ACC112 (cell line): ENCODE results near the gene CLDN20.

Source experiments
- H2AFZ ChIP-seq: fragments of 200-600 bp; sonication (generic); one replicate; pipeline ENCODE4 v1.6.0; 2017; ENCODE audit warnings: antibody characterized with exemption, low read length; ENCODE audit not compliant: unreplicated experiment
- H3K27ac ChIP-seq: fragments of 200-600 bp; sonication (generic); 2 replicates; pipeline ENCODE4 v1.5.1; 2014; ENCODE audit warnings: low read depth, mild to moderate bottlenecking, antibody characterized with exemption, low read length, moderate library complexity
- H3K27me3 ChIP-seq: fragments of 200-600 bp; sonication (generic); 2 replicates; pipeline ENCODE4 v1.6.1; 2014; ENCODE audit warnings: mild to moderate bottlenecking, antibody characterized with exemption, low read length, moderate library complexity, mixed read lengths; ENCODE audit not compliant: insufficient read depth
- H3K36me3 ChIP-seq: fragments of 200-600 bp; sonication (generic); 2 replicates; pipeline ENCODE4 v1.6.1; 2016; ENCODE audit warnings: mild to moderate bottlenecking, antibody characterized with exemption, low read length, moderate library complexity, mixed read lengths; ENCODE audit not compliant: insufficient read depth
- H3K4me1 ChIP-seq: fragments of 200-600 bp; sonication (generic); one replicate; pipeline ENCODE4 v1.6.1; 2016; ENCODE audit warnings: low read length, mixed read lengths; ENCODE audit not compliant: insufficient read depth, unreplicated experiment, control insufficient read depth
- H3K4me3 ChIP-seq: fragments of 200-600 bp; sonication (generic); 2 replicates; pipeline ENCODE4 v1.5.1; 2014; ENCODE audit warnings: mild to moderate bottlenecking, low read depth, low read length
- H3K79me2 ChIP-seq: fragments of 200-600 bp; sonication (generic); one replicate; pipeline ENCODE4 v1.6.0; 2016; ENCODE audit warnings: low read length; ENCODE audit not compliant: control insufficient read depth, unreplicated experiment, insufficient read depth

CLDN20 gene

DNA sequence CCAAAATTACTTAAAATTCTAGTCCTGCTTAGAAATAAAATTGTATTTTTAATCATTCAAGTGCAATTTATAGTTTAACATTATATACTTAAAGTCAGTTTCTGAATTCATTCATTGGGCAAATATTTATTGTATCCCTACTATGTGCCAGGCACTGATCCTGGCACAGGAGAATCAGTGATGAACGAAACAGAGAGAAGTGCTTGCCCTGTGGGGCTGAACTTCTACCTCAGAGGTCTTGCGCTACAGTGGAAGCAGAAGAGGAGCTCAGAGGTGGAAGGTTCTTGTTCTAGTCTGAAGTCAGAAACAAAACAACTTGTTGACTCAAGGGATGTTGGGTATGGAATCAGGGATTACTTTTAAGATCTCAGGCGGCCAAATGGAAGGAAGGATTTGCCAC lies 6.0 kb downstream of the CLDN20 start:
- Histone ChIP-seq H3K27ac (no peak overlapping the region), H3K4me3 (no peak overlapping the region), H3K4me1 (peaks cover 40% of the 10 kb centered on the region), H2AFZ (no peak overlapping the region), H3K27me3 (no peaks in the 10 kb centered on the region), H3K79me2 (peaks cover 5% of the 10 kb centered on the region), H3K36me3 (no peaks in the 10 kb centered on the region)

DNA sequence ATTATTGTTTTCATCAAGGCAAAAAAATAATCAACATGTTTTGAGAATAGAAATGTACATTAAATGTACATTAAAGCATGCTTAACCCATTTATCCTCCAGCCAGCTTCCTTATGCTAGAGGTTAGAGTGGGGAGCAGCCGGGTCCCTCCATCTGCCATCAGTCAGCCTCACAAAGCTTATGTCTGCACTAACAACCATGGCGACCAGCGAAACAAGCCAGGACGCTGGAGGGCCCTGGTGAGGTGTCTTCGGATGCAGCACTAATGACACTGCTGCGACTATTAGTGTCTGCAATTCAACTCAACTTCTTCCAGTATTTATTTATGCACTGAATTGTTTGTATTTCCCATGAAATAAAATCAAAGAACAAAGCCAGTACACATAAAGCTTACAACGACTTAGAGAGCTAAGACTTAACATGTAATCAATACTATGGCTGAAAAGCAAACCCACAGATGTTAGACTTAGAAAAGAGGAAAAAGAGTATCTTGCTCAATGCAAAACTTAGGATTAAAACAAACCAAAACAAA lies 6.8 kb downstream of the CLDN20 start:
- H3K4me3 ChIP-seq = no peak overlapping the region
- H3K27ac ChIP-seq = no peak overlapping the region
- H3K79me2 ChIP-seq = peaks cover 5% of the 10 kb centered on the region
- peaks cover 40% of the 10 kb centered on the region for H3K4me1 ChIP-seq
- no peak overlapping the region for H2AFZ ChIP-seq
- H3K36me3 ChIP-seq = no peaks in the 10 kb centered on the region
- H3K27me3 ChIP-seq = no peaks in the 10 kb centered on the region

DNA sequence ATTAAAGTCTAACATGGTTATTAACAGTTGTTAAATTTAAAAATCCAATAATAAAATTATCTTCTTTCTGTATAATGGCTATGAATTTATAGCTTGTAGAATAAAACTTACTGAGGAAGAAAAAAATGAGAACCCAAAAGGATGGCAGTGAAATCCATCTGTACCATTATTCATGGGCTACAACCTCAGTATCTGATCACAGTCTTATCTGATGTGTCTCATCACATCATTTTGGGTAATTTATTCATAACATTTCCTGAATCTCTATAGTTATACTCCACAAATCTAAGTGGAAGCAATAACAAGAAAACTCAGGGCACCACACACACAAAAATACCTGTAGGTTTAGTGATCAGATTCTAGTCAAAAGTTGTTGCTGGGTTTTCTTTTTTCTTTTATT lies 7.3 kb downstream of the CLDN20 start:
- peaks cover 5% of the 10 kb centered on the region for H3K79me2 ChIP-seq
- peaks cover 45% of the 10 kb centered on the region for H3K4me1 ChIP-seq
- H3K27ac ChIP-seq = 0 out of 2 replicates have a peak overlapping the region, but pooled peaks have one; percentile 96

DNA sequence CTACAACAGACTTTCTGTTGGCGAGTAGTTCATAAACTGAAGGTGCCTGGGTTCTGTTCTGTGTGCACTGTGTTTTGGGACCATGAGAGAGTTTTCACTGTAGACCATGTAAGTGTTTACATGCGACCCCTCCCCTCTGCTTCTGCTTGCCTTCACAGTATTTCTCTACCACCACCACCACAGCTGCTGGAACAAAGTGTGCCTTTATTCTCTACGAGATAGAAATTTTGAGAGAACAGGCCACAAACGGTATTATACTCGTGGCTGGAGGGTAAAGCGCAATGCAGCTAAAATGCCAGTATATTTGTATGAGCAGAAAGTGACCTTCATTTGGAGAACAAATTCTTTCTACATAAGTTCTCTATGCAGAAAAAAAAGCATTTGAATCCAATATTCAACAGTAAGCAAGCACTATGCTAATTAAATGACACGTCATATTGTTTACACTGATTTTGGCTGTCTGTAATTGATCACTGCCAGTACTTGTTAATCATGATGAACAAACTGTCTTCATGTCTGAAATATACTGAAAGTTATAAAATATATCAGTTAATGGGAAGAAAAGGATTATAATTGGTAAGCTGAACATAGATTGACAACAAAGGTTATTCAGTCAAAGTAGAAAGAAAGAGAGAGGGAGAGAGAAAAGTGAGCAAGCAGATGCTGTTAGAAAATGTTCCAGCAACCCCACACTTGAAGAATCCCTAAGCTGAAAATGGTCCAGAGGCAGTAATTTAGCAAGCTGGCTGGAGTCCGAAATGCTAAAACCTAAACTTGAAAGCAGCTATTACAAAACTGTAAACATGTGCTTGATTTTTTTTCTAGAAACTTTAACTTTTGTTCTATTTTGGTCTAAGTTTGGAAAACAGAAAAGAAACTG lies 8.8 kb downstream of the CLDN20 start:
- H3K36me3 ChIP-seq = no peaks in the 10 kb centered on the region
- H2AFZ ChIP-seq = peak overlapping the region; percentile 6
- H3K4me3 ChIP-seq = peak overlapping the region; percentile 42
- H3K4me1 ChIP-seq = peaks cover 59% of the 10 kb centered on the region
- H3K79me2 ChIP-seq = peaks cover 5% of the 10 kb centered on the region
- H3K27me3 ChIP-seq = no peaks in the 10 kb centered on the region
- peak overlapping the region; percentile 96 for H3K27ac ChIP-seq

More for the DNA sequence above, 7.3 kb downstream of the CLDN20 start:
- H3K4me3 ChIP-seq = no peak overlapping the region
- H3K27me3 ChIP-seq = no peaks in the 10 kb centered on the region
- no peak overlapping the region for H2AFZ ChIP-seq
- no peaks in the 10 kb centered on the region for H3K36me3 ChIP-seq

DNA sequence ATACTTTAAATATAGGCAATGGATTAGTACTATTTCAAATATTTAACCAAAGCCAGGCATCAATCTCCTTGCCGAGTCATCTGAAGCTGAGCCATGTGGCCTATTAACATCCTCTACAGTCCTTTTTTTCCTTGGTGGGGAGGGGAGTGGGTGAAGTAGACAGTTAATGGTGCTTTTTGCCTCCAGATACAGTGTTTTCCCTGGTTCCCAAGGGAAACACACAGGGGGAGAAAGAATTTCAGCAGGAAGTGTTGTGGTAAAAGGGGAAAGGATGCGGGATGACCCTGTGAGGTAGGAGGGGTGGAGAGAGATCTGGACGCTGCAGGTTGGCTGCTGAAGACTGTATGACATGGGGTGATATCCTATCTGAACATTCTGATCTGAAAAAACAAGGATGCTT lies 9.6 kb downstream of the CLDN20 start:
- peaks cover 63% of the 10 kb centered on the region for H3K4me1 ChIP-seq
- no peaks in the 10 kb centered on the region for H3K27me3 ChIP-seq
- H3K27ac ChIP-seq = peak overlapping the region; percentile 96
- H3K36me3 ChIP-seq = no peaks in the 10 kb centered on the region
- H3K79me2 ChIP-seq = peaks cover 5% of the 10 kb centered on the region
- peak overlapping the region; percentile 2 for H2AFZ ChIP-seq
- peak overlapping the region; percentile 42; the same call in 1 of the 2 replicates for H3K4me3 ChIP-seq

DNA sequence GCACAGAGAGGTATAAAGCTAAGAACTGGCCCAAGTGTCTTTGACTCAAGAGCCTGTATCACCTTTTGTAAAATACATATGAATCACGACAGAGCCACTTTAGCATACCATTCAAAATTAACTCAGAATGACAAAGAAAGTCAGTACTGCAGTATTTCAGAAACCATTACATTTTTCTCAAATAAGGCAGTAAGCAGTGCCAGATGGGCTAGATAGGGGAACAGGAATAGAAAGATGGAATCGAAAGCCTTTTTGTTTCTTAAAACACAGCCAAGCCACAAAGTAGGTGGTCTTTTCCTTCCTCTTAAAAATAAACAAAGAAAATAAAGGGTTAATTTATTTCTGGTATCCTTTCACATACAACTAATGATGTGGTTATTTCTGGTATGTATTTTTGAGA lies 10.3 kb downstream of the CLDN20 start:
- peak overlapping the region; percentile 14; the same call in 1 of the 2 replicates for H3K4me3 ChIP-seq
- H3K27ac ChIP-seq = peak overlapping the region; percentile 96
- H2AFZ ChIP-seq = no peak overlapping the region
- no peaks in the 10 kb centered on the region for H3K36me3 ChIP-seq
- H3K4me1 ChIP-seq = peaks cover 64% of the 10 kb centered on the region
- H3K27me3 ChIP-seq = no peaks in the 10 kb centered on the region
- H3K79me2 ChIP-seq = peaks cover 5% of the 10 kb centered on the region

DNA sequence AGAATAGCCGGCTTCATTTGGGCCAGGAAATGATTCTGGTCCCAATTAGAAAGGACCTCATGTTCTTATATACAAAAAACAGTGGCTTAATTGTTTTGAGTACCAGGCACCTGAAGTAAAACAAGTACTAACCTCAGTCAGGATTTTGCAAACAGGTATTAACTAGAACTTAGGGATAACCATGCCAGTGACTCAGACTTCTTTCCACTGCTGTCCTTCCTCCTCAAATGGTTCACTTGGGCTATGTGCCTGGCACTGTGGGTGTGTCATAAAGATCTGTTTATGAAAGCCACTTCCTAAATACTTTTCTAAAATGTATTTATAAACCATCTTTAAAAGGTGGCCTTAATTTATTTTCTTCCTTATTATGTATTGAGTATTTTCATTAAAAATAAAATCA lies 10.7 kb downstream of the CLDN20 start:
- Histone ChIP-seq H3K27ac (peak overlapping the region; percentile 96), H2AFZ (no peak overlapping the region), H3K4me3 (peak overlapping the region; percentile 14; the same call in 1 of the 2 replicates), H3K79me2 (peaks cover 5% of the 10 kb centered on the region), H3K4me1 (peaks cover 64% of the 10 kb centered on the region), H3K27me3 (no peaks in the 10 kb centered on the region), H3K36me3 (no peaks in the 10 kb centered on the region)

DNA sequence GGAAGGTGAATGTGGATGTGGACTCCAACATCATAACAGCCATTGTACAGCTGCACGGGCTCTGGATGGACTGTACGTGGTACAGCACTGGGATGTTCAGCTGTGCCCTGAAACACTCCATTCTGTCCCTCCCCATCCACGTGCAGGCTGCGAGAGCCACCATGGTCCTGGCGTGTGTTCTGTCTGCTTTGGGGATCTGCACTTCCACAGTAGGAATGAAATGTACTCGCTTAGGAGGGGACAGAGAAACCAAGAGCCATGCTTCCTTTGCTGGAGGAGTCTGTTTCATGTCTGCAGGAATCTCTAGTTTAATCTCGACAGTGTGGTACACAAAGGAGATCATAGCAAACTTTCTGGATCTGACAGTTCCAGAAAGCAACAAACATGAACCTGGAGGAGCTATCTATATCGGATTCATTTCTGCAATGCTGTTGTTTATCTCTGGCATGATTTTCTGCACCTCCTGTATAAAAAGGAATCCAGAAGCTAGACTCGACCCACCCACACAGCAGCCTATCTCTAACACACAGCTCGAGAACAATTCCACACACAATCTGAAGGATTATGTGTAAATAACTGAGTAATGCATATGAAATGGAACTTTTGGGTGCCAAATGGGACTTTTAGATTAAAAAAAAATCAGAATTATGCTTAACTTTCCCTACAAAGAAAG lies 12.1 kb downstream of the CLDN20 start:
- no peaks in the 10 kb centered on the region for H3K36me3 ChIP-seq

DNA sequence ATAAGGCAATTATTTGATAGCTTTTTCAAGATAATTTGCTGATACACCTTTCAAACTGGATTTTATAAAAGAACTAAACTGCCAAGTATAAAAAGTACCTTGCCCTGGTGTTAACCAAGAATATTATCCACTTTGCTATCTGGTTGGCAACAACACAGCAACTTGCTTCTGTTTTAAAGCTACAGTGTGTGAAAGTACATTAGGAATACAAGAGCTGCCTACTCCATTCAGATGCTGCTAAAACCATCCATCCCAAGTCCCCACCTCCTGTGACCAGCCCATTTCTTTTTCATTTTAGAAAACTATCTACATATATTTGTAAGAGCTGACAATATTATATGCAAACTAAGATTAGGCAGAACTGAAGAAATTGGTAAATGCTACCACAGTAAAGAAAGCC lies 12.8 kb downstream of the CLDN20 start:
- Histone ChIP-seq H2AFZ (no peak overlapping the region), H3K27me3 (no peaks in the 10 kb centered on the region), H3K79me2 (no peaks in the 10 kb centered on the region), H3K36me3 (no peaks in the 10 kb centered on the region), H3K27ac (peak overlapping the region; percentile 59), H3K4me3 (no peak overlapping the region), H3K4me1 (peaks cover 60% of the 10 kb centered on the region)

More for the DNA sequence above, 12.1 kb downstream of the CLDN20 start:
- no peak overlapping the region for H3K4me3 ChIP-seq
- no peak overlapping the region for H2AFZ ChIP-seq
- H3K27me3 ChIP-seq = no peaks in the 10 kb centered on the region
- H3K27ac ChIP-seq = peak overlapping the region; percentile 59
- H3K4me1 ChIP-seq = peaks cover 64% of the 10 kb centered on the region
- H3K79me2 ChIP-seq = no peaks in the 10 kb centered on the region

DNA sequence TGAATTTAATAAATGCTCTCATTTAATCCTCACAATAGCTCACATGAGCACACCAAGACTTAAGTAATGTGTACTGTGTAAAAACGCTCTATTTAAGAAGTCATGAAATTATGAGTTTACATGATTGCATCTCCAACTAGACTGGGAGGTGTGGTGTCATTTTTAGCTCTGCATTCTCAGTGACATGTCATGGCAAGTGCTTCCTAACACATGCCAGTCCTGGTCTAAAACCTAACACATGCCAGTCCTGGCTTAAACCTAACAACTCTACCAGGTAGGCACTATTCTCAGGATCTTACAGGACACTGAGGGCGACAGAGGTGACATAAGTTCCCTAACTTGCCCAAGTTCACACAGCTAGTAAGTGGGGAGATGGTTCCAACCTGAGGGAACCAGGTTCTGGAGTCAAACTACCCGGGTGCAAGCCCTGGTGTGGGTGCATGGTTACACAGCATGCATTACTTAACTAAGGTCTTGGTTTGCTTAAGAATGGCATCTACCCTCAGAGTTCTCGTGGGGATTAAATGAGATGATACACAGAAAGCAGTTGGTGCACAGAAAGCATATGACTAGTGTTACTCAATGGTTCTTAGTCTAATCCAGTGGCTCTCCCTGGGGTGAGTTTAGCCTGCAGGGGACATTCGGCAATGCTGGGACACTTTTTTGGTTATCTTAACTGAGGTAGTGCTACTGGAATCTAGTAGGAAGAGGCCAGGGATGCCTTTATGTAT lies 14.7 kb downstream of the CLDN20 start:
- H3K79me2 ChIP-seq = no peaks in the 10 kb centered on the region
- H3K27me3 ChIP-seq = no peaks in the 10 kb centered on the region
- no peak overlapping the region for H3K4me3 ChIP-seq
- peaks cover 10% of the 10 kb centered on the region for H3K36me3 ChIP-seq
- H2AFZ ChIP-seq = no peak overlapping the region
- H3K4me1 ChIP-seq = peaks cover 43% of the 10 kb centered on the region
- H3K27ac ChIP-seq = no peak overlapping the region
